Right lobe of liver (tissue), 6 donors: ENCODE measurements around the gene RGS12. TPM values are rescaled to one million over a fixed set of nuclear protein-coding genes. Genes with fewer than 3 reads are reported as not detected.

Source experiments
- ATAC-seq, 4 donors: fragments of 200-7000 bp; cut with Tn5 transposase; one replicate each; pipeline ENCODE4 v1.9.1; 2020; ENCODE audit warnings: mild to moderate bottlenecking in 4 of 4, moderate library complexity in 4 of 4
- DNase-seq, 3 donors: peaks; one replicate each; pipeline ENCODE4 v3.0.0-alpha.2; 2020
- H3K27ac ChIP-seq, 3 donors: fragments of 200-600 bp; one replicate each; pipeline ENCODE4 v1.8.0; 2022
- H3K27me3 ChIP-seq, 2 donors: fragments of 200-600 bp; one replicate each; pipeline ENCODE4 v1.8.0; 2022
- H3K36me3 ChIP-seq, 4 donors: fragments of 200-600 bp; sonication (generic) in 1 of 4; one replicate each; pipeline versions ENCODE4 v1.5.1 to v1.8.0; 2017 to 2022; ENCODE audit warnings: control low read depth in 1 of 4
- H3K4me1 ChIP-seq, 4 donors: fragments of 200-600 bp; sonication (generic) in 1 of 4; one replicate each; pipeline versions ENCODE4 v1.5.1 to v1.8.0; 2017 to 2022; ENCODE audit warnings: control low read depth in 1 of 4
- H3K4me3 ChIP-seq, 3 donors: fragments of 200-600 bp; one replicate each; pipeline ENCODE4 v1.8.0; 2022
- H3K9me3 ChIP-seq, 4 donors: fragments of 200-600 bp; sonication (generic) in 1 of 4; one replicate each; pipeline versions ENCODE4 v1.5.1 to v1.8.0; 2017 to 2022; ENCODE audit warnings: control low read depth in 1 of 4
- CTCF ChIP-seq, 4 donors: fragments of 200-600 bp in 3 of 4; fragments of 450-650 bp in 1 of 4; IDR thresholded peaks; one replicate each; pipeline versions ENCODE4 v1.5.1 to v1.8.0; 2016 to 2022; ENCODE audit warnings: antibody characterized with exemption in 4 of 4, mild to moderate bottlenecking in 2 of 4
- POLR2A ChIP-seq: fragments of 450-650 bp; IDR thresholded peaks from one replicate; pipeline ENCODE4 v1.6.1; 2017; ENCODE audit warnings: antibody characterized with exemption, mild to moderate bottlenecking
- WGBS: methylation state at CpG from one replicate; pipeline ENCODE4 v1.1.6; 2018; ENCODE audit warnings: low coverage, low lambda C conversion rate; ENCODE audit not compliant: insufficient coverage; ENCODE audit errors: missing lambda C conversion rate; 5-methylcytosine and 5-hydroxymethylcytosine counted together
- intact Hi-C, 2 donors: fragments of 100-400 bp; cut with DNase I; formaldehyde crosslinking; loops; one replicate each; pipeline versions ENCODE4 v1.11.2 to v1.14.1; 2022
- total RNA-seq, 6 experiments: library from RNA; depleted of rRNA in 2 of 6; stranded (reverse); fragments of >200 nt in 2 of 6; fragmentation: NEBNext Ultra II Directional in 3 of 6; extraction: Animal tissue kit (Norgen Biotek cat#: 25700) in 3 of 6; gene quantifications; one replicate each; pipeline versions ENCODE4 v1.1.0 to v1.2.4, GENCODE V29; 2016 to 2023
- donor health status: DM: no; HTN: yes; CAD: no.
- donor health status: DM: no; HTN: no; CAD: no.
- donor health status: DM: no; HTN: no; CAD: no.
- donor health status: DM: no; HTN: yes; CAD: no.
- donor health status: DM: no; HTN: yes; CAD: no.

The RGS12 gene
- total RNA-seq, 6 experiments from 2014 or later, result 15.0 to 29.6 (median 22.1) TPM

GRCh38 chr4:3339577-3339976 lies 46.8 kb downstream of the RGS12 start:
- no peak for TF ChIP-seq CTCF (IDR thresholded peaks at IDR 0.05)
- WGBS, result 100% methylated on average over 1 of the region's 3 CpGs
- intact Hi-C loops, result no loop called here
- Histone ChIP-seq H3K9me3 (no peaks in the 10 kb centered on the region), H3K4me3 (no peak overlapping the region), H3K27ac (no peak overlapping the region), H3K36me3 (no peaks in the 10 kb centered on the region), H3K27me3 (no peaks in the 10 kb centered on the region), H3K4me1 (peaks cover 0 to 3% (median 0%) of the 10 kb centered on the region in 4 donors)
- ATAC-seq (no peak), DNase-seq (no peak)

GRCh38 chr4:3340038-3340699 lies 47.3 kb downstream of the RGS12 start:
- Histone ChIP-seq H3K9me3 (no peaks in the 10 kb centered on the region), H3K27ac (no peak overlapping the region), H3K36me3 (no peaks in the 10 kb centered on the region), H3K4me1 (peaks cover 0 to 3% (median 0%) of the 10 kb centered on the region in 4 donors), H3K4me3 (no peak overlapping the region), H3K27me3 (no peaks in the 10 kb centered on the region)
- ATAC-seq (no peak), DNase-seq (no peak)
- no peak for TF ChIP-seq CTCF (IDR thresholded peaks at IDR 0.05)
- intact Hi-C loops, result loop anchor here (5.0 kb wide), 2 partner anchors 102 to 107 kb away; partner anchors contain the start of gene HGFAC (in 1 of the 2)
- WGBS, result 95% methylated on average over 24 of the region's 28 CpGs

- H3K36me3 ChIP-seq, result no peaks in the 10 kb centered on the region
- no peak overlapping the region for H3K27ac ChIP-seq
- H3K9me3 ChIP-seq, result no peaks in the 10 kb centered on the region
- peak; percentile 85 to 92 (median 91) for DNase-seq
- no peak overlapping the region for H3K4me3 ChIP-seq
- no peaks in the 10 kb centered on the region for H3K27me3 ChIP-seq
- intact Hi-C loops, result loop anchor here (5.0 kb wide), 2 partner anchors 102 to 107 kb away; partner anchors contain the start of gene HGFAC (in 1 of the 2)
- 50% methylated on average over 3 of the region's 16 CpGs for WGBS
- peaks cover 0 to 3% (median 0%) of the 10 kb centered on the region in 4 donors for H3K4me1 ChIP-seq
- peak; percentile 49 to 67 (median 64) for TF ChIP-seq CTCF (IDR thresholded peaks at IDR 0.05)
- TF ChIP-seq POLR2A, result no peak
- peak; percentile 96 to 98 (median 96) for ATAC-seq
Observed at GRCh38 chr4:3340700-3341083, 47.9 kb downstream of the RGS12 start.

GRCh38 chr4:3341760-3342159 lies 48.9 kb downstream of the RGS12 start:
- Histone ChIP-seq H3K36me3 (no peaks in the 10 kb centered on the region), H3K4me1 (peaks cover 0 to 12% (median 0%) of the 10 kb centered on the region in 4 donors), H3K27me3 (no peaks in the 10 kb centered on the region), H3K4me3 (no peak overlapping the region), H3K9me3 (no peaks in the 10 kb centered on the region), H3K27ac (no peak overlapping the region)
- intact Hi-C loops, result loop anchor here (5.0 kb wide), 2 partner anchors 101 to 106 kb away; partner anchors contain the start of gene HGFAC (in 1 of the 2)
- DNase-seq (no peak), ATAC-seq (no peak)
- 81% methylated on average over 7 of the region's 7 CpGs for WGBS
- TF ChIP-seq CTCF (IDR thresholded peaks at IDR 0.05) (no peak), POLR2A (no peak)
